KMS-11 (cell line): ENCODE data around the gene IFNE.

Experiments
- H2AFZ ChIP-seq: fragments of 200-600 bp; sonication (generic); 2 replicates; pipeline ENCODE4 v1.6.1; 2016; ENCODE audit warnings: antibody characterized with exemption, mixed run types, low read depth
- H3K27ac ChIP-seq: fragments of 200-600 bp; sonication (generic); 2 replicates; pipeline ENCODE4 v1.6.1; 2016; ENCODE audit warnings: mild to moderate bottlenecking, mixed run types
- H3K27me3 ChIP-seq: fragments of 200-600 bp; sonication (generic); 2 replicates; pipeline ENCODE4 v1.6.1; 2017; ENCODE audit warnings: mild to moderate bottlenecking, low read depth, mixed run types, moderate library complexity; ENCODE audit not compliant: insufficient read depth
- H3K36me3 ChIP-seq: fragments of 200-600 bp; sonication (generic); 2 replicates; pipeline ENCODE4 v1.6.1; 2017; ENCODE audit warnings: mild to moderate bottlenecking, mixed run types; ENCODE audit not compliant: insufficient read depth
- H3K4me1 ChIP-seq: fragments of 200-600 bp; sonication (generic); 2 replicates; pipeline ENCODE4 v1.6.1; 2016; ENCODE audit warnings: mild to moderate bottlenecking, low read depth, mixed run types; ENCODE audit not compliant: poor library complexity, severe bottlenecking
- H3K4me2 ChIP-seq: fragments of 200-600 bp; sonication (generic); 2 replicates; pipeline ENCODE4 v1.7.0; 2016; ENCODE audit warnings: mild to moderate bottlenecking, mixed run types
- H3K4me3 ChIP-seq: fragments of 200-600 bp; sonication (generic); IDR thresholded peaks from 2 replicates; pipeline ENCODE4 v1.6.1; 2017; ENCODE audit warnings: low read depth, low read length, mixed read lengths; ENCODE audit not compliant: insufficient read depth
- H3K79me2 ChIP-seq: fragments of 200-600 bp; sonication (generic); 2 replicates; pipeline ENCODE4 v1.6.1; 2016; ENCODE audit warnings: low read depth, mixed run types; ENCODE audit not compliant: insufficient read depth
- H3K9ac ChIP-seq: fragments of 200-600 bp; sonication (generic); 2 replicates; pipeline ENCODE4 v1.6.1; 2016; ENCODE audit warnings: mild to moderate bottlenecking, mixed run types
- H4K20me1 ChIP-seq: fragments of 200-600 bp; sonication (generic); 2 replicates; pipeline ENCODE4 v1.6.1; 2016; ENCODE audit warnings: mild to moderate bottlenecking, mixed run types; ENCODE audit not compliant: insufficient read depth
- CTCF ChIP-seq: fragments of 200-600 bp; sonication (generic); conservative IDR thresholded peaks from 2 replicates; pipeline ENCODE4 v1.6.1; 2017; ENCODE audit warnings: low read depth, mild to moderate bottlenecking, antibody characterized with exemption, low read length, moderate library complexity, mixed read lengths

The IFNE gene

GRCh38 chr9:21473236-21473635, 8.9 kb downstream of the IFNE start:
- H3K4me1 ChIP-seq: no peaks in the 10 kb centered on the region
- H3K27ac ChIP-seq: no peak overlapping the region
- TF ChIP-seq CTCF: no peak
- no peaks in the 10 kb centered on the region for H3K79me2 ChIP-seq
- no peaks in the 10 kb centered on the region for H3K36me3 ChIP-seq
- H3K4me2 ChIP-seq: no peak overlapping the region
- no peak overlapping the region for H3K9ac ChIP-seq
- H3K27me3 ChIP-seq: no peaks in the 10 kb centered on the region
- H3K4me3 ChIP-seq: no peak overlapping the region
- no peak overlapping the region for H2AFZ ChIP-seq
- no peaks in the 10 kb centered on the region for H4K20me1 ChIP-seq

- Histone ChIP-seq H3K27ac (no peak overlapping the region), H2AFZ (no peak overlapping the region), H3K36me3 (no peaks in the 10 kb centered on the region), H3K4me3 (no peak overlapping the region), H3K79me2 (no peaks in the 10 kb centered on the region), H3K4me1 (no peaks in the 10 kb centered on the region), H3K27me3 (no peaks in the 10 kb centered on the region), H4K20me1 (no peaks in the 10 kb centered on the region), H3K9ac (no peak overlapping the region), H3K4me2 (no peak overlapping the region)
- no peak for TF ChIP-seq CTCF
Measured at GRCh38 chr9:21470126-21470525, 12.0 kb downstream of the IFNE start.

- no peaks in the 10 kb centered on the region for H3K27me3 ChIP-seq
- H3K4me2 ChIP-seq: no peak overlapping the region
- H4K20me1 ChIP-seq: no peaks in the 10 kb centered on the region
- no peaks in the 10 kb centered on the region for H3K36me3 ChIP-seq
- H3K4me3 ChIP-seq: no peak overlapping the region
- no peak overlapping the region for H3K27ac ChIP-seq
- H2AFZ ChIP-seq: no peak overlapping the region
- no peaks in the 10 kb centered on the region for H3K79me2 ChIP-seq
- H3K9ac ChIP-seq: no peak overlapping the region
- H3K4me1 ChIP-seq: no peaks in the 10 kb centered on the region
- TF ChIP-seq CTCF: peak; percentile 83
Measured at GRCh38 chr9:21465859-21466518, 16.1 kb downstream of the IFNE start.

GRCh38 chr9:21465138-21465537, 17.0 kb downstream of the IFNE start:
- Histone ChIP-seq H3K4me2 (no peak overlapping the region), H3K9ac (no peak overlapping the region), H2AFZ (no peak overlapping the region), H3K79me2 (no peaks in the 10 kb centered on the region), H3K4me1 (no peaks in the 10 kb centered on the region), H3K27ac (no peak overlapping the region), H3K4me3 (no peak overlapping the region), H3K27me3 (no peaks in the 10 kb centered on the region), H4K20me1 (no peaks in the 10 kb centered on the region), H3K36me3 (no peaks in the 10 kb centered on the region)
- no peak for TF ChIP-seq CTCF
